HG02943 (cell line): ENCODE data around the gene AGFG1.
"Not testable (repeated sequence)": the region's sequence is repeated elsewhere in the genome, so short reads cannot be mapped to it uniquely, and the experiment has no call there.

Source experiments
- ATAC-seq: cut with Tn5 transposase; IDR thresholded peaks from one replicate; pipeline ENCODE4 v1.9.1; 2021; ENCODE audit warnings: mild to moderate bottlenecking, low read depth, moderate library complexity; ENCODE audit not compliant: unreplicated experiment

The AGFG1 gene

DNA sequence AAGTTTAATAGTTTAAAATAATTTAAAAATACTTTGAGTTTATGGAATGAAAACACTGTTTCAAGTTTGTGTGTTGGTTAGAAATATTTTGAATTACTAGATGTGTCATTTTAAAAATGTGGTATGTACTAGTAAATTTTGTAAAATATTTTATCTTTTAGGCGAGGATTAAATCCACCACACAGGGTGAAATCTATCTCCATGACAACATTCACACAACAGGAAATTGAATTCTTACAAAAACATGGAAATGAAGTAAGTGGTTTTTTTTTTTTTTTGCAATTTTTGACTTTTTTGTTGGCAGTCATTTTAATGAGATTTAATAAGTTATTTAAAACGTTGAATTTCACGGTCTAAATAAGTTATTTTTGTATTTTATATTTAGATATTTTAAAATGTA lies 19.4 kb downstream of the AGFG1 start:
- no peak for ATAC-seq

DNA sequence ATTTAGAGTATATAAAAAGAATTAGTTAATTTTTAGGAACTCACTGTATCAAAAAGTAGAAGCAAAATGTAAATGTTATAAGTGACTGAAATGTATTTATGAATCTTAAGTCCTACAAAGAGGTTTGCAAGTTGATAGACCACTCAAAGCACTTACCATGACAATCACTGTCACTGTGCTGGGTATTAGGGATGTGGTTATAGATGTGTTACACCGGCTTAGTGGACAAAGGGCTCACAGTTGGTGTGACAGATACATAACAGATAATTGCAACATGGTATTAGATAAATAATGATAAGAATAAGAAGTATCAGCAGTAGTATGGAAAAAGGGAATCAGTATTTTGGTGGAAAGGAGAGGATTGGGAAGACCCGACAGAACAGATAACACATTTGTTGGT lies 21.6 kb downstream of the AGFG1 start:
- no peak for ATAC-seq

DNA sequence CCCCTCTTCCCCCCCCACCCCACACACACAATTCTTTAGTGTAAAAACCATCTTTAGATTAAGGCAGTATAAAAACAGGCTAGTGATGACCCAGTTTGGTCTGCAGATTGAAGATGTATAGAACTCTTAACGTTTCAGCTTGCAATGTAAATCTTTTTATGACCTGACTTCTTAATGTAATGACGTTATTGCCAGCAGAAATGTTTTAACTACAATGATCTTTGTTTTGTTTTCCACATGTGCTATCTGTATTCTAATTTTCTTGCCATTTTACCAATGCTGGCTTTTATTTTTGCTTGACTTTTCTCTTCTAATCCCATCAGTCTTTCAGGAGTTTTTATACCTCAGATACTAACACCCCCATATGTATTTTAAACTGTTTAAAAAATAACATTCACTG lies 25.2 kb downstream of the AGFG1 start:
- no peak for ATAC-seq

DNA sequence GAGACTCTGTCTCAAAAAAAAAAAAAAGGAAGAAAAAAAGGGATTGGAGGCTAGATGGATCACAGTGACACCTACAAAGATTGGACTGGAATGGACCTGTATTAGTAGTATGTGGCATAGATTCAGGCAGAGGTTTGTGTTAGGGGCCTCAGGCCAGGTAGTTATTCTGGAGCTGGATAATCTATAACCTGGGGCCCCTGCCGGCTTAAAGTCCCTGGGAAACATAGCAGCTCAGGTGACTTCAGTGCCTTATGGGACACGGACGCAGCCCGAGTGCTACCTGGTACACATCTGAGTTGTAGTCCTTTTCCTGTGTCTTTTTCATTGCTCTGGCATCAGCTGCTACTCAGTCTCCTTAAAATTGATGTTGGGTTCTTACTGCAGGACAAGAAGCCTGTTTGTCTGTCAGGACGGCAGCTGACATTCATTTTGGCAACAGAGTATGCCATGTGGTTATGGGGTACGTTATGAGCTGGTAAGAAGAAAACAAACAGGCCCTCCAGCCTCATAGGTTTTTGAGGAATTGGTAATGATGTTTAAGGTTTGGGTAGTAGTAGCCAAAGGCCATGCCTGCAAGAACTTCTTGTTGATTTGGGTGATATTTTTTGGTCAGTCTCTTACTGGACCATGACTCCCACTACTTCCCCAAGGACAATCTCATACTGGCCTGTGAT lies 27.8 kb downstream of the AGFG1 start:
- no peak for ATAC-seq

DNA sequence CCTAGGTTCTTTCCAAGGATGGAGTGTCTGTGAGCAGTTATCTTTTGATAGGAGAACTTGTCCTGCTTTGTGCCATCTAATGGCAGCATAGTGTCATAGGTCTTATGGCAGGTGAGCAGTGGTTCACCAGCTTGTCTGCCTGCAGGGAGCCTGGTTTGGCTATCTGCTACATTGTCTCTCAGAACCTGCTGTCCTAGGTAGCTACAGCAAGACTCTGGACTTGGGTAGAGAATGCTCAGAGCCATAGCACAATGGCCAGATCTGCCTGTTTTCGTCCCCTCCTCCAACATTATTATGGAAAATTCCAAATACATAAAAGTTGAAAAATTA lies 28.3 kb downstream of the AGFG1 start:
- no peak for ATAC-seq

DNA sequence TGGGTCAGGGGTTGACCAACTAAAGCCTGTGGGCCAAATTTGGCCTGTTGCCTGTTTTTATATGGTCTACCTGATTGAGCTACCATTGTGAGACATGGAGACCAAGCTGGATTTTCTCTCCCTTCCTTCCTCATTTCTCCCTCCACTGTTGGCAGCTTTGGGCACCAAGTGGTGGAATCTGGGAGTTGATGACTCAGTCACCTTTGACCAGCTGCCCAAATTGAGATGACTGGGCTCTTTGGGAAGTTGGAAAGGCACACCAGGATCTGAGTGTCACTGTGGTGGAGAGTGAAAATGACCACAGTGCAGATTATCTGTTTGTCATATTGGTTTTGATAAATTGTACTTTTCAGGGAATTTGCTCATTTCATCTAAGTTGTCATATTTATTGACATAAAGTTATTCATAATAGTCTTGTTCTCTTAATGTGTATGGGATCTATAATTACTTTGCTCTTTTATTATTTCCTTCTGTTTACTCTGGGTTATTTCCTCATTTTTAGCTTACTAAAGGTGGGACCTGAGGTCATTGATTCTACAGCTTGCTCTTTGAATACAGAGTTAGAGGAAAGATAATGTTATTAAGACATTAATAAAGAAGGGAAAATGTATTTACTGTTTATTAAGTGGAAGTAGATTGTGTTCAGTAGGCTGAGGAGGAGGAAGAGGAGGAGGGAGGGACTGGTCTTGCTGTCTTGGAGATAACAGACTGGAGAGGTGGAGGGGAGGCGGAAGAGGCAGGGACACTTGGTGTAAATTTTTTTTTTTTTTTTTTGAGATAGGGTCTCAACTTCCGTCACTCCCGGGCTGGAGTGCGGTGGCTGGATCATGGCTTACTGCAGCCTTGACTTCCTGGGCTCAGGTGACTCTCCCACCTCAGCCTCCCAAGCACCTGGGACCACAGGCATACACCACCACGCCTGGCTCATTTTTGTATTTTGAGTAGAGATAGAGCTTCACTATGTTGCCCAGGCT lies 31.8 kb downstream of the AGFG1 start:
- ATAC-seq, result no peak

DNA sequence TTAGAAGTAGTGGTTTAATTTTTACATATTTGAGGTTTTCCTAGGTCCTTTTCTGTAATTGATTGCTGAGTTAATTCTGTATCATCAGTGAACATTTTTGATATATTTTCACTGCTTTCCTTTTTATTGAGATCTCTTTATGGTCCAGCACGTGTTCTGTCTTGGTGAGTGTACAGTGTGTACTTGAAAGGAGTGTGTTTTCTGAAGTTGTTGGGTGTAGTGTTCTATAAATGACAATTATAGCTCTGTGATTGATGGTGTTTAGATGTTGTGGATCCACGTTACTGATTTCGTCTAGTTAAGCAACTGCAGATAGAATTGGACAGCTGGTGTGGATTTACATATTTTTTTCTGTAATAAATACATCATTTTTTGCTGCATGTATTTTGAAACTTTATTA lies 32.7 kb downstream of the AGFG1 start:
- no peak for ATAC-seq

DNA sequence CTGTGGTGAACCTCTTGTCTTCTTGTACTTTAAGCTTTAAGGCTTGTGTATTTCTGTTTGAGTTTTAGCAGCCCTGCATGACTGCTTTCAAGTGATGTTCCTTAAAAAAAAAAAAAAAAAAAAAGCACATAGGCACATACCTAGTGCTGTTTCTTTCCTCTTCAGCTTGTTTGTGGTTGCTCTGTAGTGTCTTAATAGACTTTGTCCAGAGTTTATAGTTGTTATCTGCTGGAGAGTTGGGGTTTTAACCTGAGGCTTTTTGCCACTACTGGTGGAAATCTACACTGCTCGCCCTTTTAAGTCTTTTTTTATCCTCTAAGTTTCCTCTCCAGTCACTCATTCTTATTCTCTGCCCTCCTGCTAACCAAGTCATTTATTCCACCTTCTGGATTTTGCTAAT lies 34.5 kb downstream of the AGFG1 start:
- no peak for ATAC-seq

DNA sequence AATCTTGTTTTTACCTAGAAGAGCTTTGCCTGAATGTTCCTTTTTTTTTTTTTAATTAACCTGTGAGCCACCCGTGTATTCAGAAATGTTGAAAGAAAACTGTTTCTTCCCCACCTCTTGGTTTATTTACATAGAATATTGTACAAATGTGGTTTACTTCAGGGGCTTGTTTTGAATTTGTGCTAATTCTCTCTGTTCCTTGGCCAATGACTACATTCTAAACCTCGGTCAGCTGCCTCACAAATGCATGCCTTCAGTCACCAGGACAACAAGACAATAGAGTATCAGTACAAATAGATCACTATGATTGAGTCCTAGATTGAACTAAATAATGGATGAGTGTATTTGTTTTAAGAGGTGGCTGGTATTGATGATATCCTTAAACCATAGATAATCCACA lies 36.0 kb downstream of the AGFG1 start:
- ATAC-seq, result no peak

DNA sequence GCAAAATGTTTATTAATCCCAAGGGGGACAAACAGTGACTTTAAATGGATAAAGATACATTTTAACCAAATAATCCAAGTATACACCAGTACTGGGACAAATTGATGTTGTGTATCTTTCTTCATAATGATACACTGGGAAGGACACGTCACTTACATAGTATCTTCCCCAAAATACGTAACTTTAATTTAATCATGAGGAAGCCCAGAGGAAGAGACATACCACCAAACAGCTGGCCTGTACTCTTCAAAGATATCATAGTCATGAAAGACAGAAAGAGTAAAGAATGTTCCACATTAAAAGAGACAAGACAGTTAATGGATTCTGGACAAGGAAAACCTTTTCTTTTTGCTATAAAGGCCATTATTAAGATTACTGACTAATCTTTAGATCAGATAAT lies 37.1 kb downstream of the AGFG1 start:
- no peak for ATAC-seq

DNA sequence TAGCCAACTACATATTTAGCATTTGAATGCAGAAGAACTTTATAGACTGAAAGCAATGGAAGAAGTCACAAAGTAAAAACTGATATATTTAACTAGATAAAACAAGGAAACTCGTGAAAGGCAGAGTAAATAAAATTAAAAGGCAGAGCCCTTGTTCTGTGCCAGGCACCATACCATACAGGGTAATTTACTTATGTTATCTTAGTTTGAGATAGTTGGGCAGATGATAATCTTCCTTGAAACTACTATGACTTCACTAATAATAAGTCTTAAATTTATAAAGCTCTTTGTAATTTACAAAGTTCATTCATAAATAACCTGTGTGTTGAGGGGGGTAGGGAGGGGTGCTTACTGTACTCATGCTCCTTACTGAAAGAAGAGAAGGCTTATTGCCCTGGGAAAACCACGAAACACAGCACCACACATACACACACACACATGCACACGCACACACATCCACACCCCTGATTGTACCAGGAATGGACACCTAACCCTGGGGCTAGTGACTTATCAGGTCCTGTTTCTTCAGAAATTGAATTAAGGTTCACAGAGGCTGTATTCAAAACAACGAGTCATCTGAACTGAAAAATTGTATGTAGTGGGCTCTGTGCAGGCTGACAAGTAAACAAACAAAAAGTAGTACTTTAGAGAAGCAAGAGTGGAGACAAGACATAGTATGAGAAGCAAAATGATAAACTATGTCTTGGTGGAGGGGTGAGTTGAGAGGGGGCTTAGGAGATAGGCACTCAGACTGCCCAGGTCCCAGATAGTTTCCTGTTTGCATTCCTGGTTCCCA lies 38.1 kb downstream of the AGFG1 start:
- ATAC-seq, result no peak

DNA sequence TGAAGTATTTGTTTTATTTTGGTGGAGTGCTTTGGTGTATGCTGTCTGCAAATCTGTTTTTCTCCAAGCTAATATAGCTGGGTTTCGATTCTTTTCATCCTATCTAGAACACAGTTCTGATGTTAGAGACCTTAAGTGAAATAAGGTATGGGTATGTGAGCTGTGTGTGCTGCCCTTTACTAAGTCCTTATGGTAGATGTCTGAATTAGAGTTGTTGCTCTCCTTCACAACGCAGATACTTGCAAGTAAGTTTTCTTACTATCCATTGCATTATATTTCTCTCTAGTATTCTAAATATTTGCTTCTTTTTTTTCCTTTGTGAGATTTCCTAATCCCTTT lies 38.6 kb downstream of the AGFG1 start:
- ATAC-seq, result no peak

DNA sequence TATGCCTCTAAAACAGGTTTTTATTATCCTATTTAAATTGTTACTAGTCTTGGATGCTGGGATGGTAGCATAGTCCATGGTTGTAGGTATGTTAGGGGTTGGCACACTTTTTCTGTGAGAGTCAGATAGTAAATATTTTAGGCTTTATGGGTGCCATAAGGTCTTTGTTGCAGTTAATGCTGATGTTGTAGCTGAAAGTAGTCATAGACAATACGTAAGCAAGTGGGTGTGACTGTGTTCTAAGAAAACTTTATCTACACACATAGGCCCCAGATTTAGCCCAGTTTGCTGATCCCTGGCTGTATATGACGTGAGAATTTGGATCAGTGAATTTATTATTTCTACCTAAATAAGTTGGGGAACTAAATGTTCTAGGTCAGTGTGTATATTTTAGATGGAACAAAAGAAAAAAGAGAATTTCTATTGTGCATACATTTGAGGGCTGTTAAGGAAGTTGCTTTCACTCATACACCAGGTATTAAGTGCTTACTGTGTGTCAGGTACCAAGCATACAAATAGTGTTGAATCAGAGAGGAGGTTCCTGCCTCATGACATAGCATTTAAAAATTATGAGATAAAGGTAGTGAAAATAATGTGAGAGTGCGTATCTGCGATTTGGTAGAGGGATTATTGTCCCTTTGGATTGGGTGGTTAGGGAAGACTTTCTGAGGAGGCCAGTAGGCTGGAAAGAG lies 39.4 kb downstream of the AGFG1 start:
- no peak for ATAC-seq

DNA sequence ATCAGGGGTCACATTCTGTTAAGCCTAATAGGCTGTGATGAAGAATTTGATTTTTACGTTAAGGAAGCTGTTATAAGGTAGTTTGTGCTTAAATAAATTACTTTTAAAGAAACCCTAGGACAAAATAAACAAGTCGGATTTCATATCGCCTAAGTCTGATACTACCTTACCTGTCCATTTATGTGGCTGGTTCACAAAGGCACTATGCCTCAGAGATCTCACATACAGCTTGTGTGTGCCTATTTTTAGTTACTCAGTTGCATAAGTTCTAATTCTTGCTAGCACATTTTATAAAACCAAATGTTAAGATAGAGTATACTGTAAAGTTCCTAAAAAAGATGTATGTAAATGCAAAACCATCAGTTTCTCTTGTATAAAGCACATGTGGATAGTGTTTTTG lies 40.0 kb downstream of the AGFG1 start:
- ATAC-seq, result no peak

DNA sequence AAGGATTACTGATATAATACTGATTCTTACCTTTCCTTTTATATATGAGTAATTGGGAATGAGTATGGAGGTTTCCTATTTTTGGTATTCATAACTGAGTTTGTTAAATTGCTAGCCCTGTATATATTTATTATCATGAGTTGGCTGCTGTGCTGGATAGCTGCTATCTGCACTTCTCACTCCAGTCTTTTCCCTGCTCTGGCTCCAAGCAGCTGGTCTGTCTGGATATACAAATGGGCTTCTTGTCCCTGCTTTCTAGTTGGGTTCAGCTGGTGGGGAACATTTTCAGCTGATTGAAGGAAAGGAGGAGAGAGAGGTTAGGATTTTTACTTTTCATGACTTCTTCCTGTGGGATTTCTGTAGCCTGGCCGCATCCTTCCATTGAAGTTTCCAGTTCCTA lies 41.2 kb downstream of the AGFG1 start:
- no peak for ATAC-seq

DNA sequence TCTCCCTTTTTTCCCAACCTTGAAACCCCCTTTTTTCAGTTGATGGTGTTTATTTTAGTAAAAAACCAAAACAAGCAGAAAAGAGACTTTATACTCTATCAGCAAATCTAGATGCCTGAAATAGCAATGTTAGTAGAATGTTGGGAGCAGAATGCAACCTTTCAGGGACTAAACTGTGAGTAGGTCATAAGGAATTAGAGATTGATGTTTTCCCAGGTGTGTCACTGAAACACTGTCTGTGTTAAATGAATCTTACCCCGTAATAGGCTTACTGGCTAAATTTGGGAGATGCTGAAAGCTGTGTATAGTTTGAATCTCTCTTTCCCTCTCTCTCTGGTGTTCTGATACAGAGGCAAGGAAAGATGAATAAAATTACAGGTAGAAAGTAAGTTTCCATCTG lies 43.8 kb downstream of the AGFG1 start:
- no peak for ATAC-seq

DNA sequence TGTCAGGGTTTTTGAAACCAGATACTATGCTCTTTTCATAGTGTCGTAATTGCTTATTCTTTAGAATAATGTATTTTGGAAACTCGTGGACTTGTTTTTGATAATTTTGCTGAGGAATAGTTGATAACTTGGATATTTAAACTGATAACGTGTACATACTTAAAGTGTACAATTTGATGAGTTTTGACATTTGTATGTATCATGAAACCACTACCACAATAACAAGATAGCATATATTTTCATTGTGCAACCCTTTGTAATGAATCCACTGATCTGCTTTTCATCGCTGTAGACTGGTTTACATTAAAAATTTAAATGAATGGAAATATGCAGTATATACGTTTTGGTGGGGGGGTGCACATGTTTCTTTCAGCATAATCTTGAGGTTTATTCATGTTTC lies 45.8 kb downstream of the AGFG1 start:
- no peak for ATAC-seq

DNA sequence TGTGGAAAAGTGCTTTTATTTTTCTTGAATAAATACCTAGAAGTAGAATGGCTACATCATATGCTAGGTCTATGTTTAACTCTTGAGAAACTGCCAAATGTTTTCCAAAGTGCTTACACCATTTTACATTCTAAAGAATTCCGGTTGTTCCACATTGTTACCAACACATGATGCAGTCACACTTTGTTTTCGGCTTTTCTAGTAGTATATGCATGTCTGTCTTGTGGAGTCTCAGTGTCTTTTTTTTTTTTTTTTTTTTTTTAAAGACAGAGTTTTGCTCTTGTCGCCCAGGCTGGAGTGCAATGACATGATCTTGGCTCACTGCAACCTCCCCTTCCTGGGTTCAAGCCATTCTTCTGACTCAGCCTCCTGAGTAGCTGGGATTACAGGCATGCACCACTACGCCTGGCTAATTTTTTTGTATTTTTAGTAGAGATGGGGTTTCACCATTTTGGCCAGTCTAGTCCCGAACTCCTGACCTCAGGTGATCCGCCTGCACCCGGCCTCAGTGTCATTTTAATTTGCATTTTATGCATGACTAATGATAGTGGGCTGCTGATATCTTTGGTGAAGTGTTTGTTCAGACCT lies 46.4 kb downstream of the AGFG1 start:
- ATAC-seq, result not testable (repeated sequence)

DNA sequence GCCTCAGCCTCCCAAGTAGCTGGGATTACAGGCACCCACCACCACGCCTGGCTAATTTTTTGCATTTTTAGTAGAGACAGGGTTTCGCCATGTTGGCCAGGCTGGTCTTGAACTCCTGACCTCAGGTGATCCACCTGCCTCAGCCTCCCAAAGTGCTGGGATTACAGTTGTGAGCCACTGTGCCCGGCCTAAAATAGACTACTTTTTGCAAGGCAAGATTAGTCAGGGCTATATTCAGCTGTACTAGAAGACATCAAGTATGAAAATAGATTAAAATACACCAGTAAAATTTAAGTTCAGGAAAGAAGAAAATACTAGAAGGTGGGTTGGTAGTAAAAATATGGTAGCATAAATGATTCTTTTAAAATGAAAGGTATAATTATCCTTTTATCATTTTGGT lies 49.2 kb downstream of the AGFG1 start:
- ATAC-seq, result not testable (repeated sequence)

DNA sequence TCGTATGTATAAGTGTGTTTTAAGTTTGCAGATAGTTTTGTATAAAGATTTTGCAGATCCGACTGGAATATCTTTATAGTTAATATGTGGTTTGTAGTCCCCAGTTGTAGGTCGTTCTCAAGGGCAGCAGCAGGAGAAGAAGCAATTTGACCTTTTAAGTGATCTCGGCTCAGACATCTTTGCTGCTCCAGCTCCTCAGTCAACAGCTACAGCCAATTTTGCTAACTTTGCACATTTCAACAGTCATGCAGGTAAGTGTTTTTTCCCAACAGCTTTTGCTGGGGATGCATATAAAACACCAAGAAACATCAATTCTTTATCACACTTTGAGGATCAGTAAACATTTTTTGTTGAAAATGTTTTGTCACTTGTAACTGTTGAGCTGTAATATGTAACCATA lies 52.7 kb downstream of the AGFG1 start:
- no peak for ATAC-seq
